Limb (tissue), 2 donors: ENCODE data around the gene CCN6.
"Not testable (repeated sequence)": the region's sequence is repeated elsewhere in the genome, so short reads cannot be mapped to it uniquely, and the experiment has no call there.

ENCODE experiments used
- DNase-seq, 2 donors: peaks; one replicate each; pipeline ENCODE4 v3.0.0-alpha.2; 2016; ENCODE audit errors: extremely low spot score in 2 of 2

Gene CCN6

DNA sequence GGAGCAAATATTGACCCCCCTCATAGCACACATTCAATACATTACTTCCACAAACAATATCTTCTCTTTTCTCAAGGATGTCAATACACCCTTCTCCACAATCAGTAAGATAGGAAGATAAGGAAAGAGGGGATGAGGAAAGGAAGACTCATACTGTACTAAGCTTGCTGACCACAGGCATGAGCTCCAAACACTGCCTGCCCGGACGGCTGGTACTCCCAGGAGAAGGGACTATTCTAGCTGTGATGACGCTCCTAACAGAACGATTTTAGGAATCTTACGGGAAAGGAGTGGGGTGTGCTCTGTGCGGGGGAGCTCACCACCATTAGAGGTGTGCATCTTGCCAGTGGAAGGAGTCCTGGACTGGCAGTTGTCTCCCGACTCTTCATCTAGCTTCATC, 3.9 kb upstream of the CCN6 start:
- DNase-seq = no peak

DNA sequence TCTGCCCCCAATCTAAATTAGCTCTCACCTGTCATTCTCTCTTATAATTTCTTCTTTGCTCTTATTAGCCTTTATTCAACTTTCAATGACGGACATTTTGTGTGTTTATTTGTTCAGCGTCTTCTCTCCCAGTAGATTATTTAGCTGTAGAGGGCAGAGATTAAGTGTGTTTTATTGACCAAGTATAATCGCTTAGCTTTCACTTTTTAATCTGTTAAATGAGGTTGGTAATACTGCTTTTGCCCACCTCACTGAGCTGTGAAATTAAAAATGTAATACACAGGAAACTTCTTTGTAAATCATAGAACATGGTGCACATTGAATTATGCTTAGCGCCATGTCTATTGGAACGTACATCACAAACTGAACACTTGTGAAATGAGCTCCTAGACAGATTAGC, 3.5 kb upstream of the CCN6 start:
- no peak for DNase-seq

DNA sequence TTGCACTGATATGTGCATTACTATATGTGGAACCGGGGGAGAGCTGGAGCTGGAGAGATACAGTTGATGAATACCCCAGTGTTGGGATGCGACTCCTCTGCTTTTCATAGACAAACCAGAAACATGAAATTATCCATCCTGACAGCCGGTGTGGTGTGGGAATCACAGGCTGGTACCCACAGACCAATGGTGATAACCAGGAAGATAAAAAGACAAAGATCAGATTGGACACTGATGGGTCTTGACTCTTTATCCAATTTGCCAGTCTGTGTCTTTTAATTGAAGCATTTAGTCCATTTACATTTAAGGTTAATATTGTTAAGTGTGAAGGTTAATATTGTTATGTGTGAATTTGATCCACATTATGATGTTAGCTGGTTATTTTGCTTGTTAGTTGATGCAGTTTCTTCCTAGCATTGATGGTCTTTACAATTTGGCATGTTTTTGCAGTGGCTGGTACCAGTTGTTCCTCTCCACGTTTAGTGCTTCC, 2.6 kb upstream of the CCN6 start:
- DNase-seq = not testable (repeated sequence)

DNA sequence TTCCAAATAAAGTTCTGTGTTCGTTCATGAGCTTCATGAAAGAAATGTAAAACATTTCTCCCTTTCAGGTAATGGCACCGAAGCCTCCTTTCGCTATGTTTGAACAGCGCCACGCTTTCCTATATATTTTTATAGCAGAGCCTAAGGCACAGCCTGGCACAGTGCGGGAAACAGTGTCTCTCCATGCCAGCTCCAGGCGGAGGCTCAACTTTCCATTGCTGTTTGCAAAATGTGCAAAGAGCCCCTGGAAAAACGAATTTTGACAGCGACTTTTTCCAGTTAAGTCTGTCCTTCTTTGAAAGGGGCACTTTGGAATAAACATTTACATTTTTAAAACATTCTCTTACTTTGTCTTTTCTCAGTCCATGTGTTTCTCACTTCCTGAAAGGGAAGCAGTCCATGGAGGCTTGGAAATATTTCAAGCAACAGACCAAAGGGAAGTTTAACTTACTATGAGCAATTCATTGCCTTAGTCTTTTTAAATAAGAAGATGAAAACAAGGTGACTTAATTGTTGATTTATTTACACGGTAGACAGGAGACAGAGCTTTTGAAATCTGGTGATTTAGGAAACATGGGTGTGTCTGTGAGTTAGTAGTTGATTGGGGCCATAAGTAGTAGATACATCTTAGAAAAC, 769 bp downstream of the CCN6 start:
- DNase-seq = no peak

DNA sequence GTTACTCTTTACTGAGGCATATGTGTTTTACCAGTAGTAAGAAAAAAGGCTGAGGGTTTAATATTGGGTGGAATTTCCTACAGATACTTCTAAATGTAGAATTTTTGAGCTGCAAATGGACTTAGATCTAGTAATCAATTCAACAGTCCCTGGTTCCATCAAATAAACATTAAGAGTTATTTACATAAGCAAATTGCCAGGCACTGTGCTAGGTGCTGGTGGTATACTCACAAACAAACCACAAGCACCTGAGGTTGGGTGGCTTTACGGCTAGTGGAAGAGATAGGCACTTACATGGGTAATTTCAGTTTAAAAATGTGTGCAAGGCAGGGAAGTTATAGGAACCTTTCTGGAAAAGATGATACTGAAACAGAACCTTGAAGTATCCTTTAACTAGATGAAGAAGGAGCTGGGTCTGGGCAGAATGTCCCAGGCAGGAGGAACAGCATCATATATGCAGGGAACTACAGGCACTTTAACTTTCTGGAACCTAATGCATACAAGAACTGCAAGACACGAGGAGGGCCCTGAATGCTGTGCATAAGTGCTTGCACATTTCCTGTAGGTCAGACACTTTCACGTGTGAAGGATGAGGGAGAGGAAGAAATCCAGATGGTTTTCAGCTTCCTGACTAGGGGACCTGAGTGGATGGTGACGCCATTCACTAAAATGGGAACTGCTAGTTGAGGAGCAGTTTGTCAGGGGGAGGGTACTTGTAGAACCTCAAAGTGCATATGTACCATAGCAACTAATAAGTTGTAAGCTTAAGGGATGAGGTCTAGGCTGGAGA, 4.5 kb downstream of the CCN6 start:
- DNase-seq = no peak

DNA sequence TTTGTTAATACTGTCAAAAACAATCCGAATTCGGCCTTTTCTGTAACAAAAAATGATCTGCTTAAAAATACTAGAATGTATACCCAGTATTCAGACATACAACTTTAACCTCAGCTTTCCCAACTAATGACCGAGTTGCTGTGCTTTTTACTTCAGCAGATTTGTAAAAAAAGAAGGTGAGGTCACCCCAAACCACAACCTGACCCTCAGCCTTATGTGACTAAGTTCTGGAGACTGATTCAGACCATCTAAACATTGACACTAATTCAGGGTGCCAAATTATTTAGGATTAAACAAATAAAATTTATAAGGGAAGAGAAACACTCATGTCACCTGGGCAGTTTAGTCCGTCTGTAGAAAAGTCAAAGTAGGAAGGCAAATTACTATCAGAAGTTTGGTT, 7.7 kb downstream of the CCN6 start:
- no peak for DNase-seq

DNA sequence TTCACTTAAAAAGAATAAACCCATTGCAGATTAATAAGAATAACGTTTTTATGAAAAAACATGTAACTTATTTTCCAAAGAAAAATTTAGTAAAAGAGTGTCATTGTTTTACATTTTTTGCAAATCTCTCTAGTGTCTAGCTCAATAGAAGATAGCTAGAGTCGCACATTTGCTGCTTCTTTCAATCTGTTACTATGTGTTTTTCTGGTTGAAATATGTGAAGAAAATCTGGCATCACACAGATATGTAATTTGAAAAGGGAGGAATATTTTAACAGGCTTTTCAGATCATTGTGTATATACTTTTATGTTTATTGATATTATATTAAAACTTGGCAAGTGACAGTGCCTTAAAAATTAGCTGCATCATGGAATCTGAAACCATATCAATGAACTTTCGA, 9.1 kb downstream of the CCN6 start:
- no peak for DNase-seq

DNA sequence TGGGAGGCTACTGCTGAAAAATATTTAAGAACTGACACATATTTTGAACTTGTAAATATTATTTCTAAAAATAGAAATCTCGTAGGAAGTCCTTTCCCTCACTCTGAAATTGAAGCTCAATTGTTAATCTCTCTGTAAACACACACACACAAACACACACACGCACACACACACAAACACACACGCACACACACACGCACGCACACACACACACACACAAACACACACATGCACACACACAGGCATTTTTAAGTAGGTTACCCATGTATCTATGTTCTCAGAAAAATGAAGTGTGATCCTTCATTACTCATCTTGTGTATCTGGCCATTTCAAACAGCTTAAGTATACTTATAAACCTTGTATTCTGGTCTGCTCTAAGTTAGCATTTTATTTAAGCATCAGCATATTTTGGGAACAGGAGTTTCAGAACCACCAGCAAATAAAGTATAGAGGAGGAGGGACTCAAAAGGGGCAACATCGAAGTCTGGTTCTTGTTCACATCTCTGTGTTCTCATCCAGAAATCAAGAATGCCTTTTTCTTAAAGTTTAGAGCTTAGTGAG, 11.6 kb downstream of the CCN6 start:
- DNase-seq = no peak

DNA sequence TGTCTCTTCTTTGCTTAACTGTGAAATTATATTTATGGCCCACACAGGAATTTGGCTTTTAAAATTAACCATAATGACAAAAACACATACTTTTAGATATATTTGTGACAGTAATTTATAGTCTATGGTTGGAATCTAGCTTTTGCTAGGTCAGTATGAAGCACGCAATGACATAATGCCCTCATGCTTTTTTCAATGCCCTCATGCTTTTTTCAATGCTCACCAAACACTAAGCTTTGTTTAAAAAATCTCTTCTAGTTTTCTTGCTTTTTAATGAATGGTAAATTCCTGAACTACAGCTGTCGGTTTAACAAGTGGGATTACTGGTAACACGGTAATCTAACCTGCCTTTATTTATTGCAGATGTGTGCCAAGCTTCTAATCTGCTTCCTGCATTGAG, 12.7 kb downstream of the CCN6 start:
- no peak for DNase-seq

DNA sequence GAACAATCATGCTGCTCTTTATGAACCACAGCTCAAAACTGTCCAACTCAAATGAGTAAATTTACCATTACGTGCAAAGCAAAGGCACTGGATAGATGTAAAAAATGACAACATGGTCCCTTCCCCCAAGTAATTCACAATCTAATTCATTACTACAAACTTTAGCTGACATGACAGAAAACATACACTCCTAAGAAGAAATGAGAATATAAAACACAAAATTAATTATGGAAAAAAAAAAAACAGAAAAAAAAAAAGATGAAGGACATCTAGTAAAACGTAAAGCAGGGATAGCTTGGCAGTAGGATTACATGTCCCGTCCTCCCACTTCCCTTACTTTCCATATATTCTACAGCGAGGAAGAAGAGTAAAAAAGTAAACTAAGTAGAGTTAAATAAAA, 27.7 kb downstream of the CCN6 start:
- DNase-seq = no peak

DNA sequence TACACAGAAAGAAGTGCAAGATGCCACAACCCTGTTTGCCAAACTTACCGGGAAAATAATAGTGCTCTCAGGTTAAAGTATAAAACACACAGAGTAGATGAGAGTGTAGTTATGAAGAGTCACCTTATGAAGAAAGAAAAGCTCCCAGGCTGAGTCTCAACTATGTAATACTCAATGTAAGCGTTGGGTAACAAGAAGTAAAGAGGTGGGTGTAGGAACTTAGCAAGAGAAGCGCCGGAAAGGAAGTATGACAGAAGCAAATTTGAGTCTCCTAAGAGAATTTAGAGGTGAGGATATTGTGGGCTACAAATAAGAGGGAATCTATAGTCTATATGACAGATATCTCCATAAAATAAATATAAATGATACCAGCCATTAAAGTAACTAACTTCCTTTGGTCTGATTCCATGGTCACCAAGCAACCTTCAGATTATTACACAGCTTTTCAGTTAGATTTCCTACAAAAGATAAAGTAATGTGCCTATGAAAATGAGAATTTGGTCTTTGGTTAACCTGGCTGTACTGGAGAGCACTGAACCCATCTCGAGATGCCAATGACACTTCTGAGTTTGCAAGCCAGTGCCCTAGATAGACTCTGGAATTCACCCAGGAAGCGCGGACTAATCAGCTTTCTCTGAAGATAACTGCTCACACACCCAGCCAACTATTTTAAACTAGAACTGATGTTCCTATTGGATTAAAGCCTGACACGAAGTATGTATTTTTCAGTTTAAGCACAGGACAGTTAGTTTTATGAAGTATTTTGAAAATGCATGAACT, 31.6 kb downstream of the CCN6 start:
- no peak for DNase-seq

DNA sequence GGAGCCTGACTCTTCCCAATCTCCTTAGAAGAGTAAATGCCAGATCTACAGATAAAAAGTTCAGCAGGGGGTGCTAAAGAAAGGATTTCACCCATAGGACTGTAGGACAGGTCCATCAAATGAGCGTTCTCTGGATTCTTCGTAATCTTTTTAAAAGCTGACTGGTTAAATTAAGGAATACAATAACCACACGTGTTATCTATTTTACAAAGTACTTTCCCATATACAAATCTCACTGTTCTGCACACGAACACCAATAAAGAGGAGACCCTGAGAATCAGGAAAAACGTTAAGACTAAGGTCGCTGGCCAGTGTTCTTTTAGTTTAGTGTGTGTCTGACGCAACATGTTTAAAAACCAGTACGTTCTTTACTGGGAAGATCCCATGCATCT, 32.8 kb downstream of the CCN6 start:
- DNase-seq = peak in 1 of 2 donors; percentile 64

DNA sequence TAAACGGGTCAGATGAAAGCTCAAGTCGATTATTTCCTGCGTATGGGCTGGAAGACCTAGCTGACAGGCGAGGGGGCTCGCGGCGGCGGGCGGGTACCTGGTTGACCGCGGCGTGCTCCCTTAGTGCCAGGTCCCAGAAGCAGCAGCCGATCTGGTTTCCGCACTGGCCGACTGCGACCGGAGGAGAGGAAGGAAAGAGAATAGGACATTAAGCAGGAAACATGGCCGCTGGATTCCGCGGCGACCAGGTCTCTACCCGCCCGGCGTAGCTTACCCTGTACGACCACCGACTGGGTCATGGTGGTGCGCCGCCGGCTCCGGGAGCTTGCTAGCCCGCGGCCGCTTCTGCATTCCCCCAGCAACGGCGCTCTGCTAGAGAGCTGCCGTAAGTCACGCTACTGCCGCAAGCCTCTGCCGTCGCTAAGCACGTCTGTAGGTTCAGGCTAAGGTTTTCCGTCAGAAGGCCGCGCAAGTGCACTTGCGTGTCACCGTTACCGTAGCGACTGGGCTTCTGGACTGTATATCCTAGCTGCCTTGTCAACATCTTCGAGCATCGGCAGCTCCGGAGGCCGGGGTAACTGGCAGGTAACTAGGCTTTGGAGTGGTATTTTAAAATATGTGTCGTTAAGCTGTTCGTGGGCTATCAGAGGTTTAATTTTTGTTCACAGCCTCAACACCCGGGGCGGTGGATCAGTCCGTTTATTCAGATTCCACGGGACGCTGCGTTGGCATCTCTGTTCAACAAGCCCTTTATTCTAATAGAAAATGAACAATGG, 33.4 kb downstream of the CCN6 start, which contains the start of the genes FAM229B and TUBE1:
TSS of gene FAM229B (plus strand) at position 456 of the 776 bp plus-strand sequence. CDS start 11,693 bp downstream, outside the sequence.
TSS of gene TUBE1 (minus strand) at position 347 of the 776 bp plus-strand sequence. CDS start at position 299, 48 bp downstream.
- DNase-seq = peak; percentile 91 to 98

DNA sequence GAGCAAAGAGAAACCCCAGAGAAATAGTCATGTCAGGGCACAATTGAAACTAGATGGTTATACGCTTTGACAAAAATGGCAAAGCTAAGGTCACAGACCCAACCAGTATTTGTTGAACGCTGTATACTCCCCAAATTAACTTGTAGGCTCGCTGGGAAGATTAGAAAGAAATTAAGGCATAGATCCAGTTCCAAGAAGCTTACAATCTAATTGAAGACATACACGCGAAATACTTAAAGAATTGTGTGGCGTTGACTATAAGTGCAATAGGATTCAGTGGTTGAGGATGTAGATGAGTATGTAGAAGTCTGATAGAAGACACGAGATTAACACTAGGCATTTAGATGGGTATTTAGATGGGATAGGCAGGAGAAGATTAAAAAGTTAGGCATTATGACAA, 34.0 kb downstream of the CCN6 start:
- no peak for DNase-seq

DNA sequence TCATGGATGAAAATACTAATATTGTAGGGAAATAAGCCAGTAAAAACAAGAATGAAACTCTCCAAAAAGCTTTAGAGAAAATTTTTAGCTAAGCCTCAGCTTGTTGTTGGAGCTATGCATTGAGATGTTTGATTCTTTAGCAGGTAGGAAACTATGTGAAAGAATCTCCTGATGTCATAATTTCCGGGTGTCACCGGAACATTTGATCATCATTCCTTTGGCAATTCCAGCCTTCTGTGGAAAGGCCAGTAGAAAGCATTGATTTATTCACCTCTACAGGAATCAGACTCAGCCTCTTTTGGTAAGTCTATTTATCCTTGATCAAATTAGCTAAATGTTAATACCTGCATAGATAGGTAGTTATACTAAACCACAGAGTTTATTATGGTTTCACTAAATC, 43.0 kb downstream of the CCN6 start:
- no peak for DNase-seq

DNA sequence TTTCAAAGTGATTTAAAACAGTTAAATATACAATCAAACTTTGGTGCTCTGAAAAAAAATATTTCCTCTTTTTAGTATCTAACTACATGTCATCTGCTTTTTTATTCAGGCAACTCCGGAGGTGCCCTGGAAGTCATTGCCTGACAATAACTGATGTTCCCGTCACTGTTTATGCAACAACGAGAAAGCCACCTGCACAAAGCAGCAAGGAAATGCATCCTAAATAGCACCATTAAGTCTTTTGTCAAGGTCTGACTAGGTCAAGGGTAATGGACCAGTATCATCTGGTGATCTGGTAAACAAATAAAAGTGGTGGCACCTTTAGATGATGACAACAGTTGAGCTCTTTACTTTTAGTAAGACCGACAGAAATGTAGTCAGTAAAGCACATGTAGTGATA, 46.7 kb downstream of the CCN6 start:
- DNase-seq = no peak

DNA sequence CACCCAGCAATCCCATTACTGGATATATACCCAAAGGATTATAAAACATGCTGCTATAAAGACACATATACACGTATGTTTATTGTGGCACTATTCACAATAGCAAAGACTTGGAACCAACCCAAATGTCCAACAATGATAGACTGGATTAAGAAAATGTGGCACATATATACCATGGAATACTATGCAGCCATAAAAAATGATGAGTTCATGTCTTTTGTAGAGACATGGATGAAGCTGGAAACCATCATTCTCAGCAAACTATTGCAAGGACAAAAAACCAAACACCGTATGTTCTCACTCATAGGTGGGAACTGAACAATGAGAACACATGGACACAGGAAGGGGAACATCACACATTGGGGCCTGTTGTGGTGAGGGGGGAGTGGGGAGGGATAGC, 52.1 kb downstream of the CCN6 start:
- not testable (repeated sequence) for DNase-seq

DNA sequence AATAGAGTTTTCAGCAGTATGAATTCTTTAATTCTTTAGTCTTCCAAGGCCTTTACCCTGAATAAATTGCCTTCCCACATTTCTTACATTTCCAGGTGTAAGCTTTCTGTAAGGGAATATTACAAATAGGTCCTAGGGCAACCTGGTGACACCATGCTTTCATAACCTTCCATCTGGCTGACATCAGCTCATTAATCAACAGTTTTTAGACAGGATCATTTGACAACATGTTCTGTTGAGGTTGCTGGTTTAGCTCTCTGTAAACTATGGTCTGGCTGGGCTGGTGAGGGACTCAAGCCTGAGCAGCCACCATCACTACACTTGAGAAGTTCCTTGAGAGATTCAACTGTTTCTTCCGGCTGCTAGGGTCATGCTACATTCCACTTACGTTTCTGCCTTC, 52.7 kb downstream of the CCN6 start:
- no peak for DNase-seq

DNA sequence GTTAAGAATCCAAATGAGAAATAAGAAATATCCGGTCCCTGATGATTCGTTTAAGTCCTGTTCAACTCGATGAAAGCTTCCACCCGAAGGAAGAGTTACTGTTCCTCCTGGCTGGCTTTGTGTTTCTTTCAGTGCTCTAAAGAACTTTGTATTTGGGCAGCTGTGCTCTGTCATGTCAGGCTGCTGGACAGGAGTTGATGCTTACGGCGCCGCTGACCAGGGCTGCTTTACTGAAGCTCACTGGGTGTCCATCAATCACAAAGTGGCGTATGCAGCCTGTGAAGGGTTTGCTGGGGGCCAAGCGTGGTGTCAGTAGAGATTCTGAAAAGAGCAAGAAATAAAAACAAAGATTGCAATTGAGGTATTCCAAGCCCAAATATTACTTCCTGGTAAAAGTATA, 55.4 kb downstream of the CCN6 start:
- DNase-seq = no peak

DNA sequence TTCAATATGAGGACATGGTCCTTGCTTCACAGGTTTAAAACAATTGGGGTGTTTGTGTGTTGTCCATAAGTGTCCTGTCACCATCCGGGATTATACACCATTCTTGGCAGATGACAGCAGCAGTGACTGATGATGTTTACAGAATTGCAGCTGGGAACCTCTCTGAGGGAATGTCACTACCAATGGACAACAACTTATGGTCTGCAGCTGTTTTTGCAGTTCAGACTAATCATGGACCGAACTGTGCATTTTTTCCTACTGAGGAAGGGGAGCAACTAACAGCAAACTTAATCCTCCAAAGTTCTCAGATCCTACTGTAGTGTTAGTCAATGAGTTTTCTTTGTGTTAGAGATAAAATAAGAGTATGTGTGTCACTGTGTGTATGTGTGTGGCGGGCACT, 59.5 kb downstream of the CCN6 start:
- DNase-seq = peak in 1 of 2 donors; percentile 58

DNA sequence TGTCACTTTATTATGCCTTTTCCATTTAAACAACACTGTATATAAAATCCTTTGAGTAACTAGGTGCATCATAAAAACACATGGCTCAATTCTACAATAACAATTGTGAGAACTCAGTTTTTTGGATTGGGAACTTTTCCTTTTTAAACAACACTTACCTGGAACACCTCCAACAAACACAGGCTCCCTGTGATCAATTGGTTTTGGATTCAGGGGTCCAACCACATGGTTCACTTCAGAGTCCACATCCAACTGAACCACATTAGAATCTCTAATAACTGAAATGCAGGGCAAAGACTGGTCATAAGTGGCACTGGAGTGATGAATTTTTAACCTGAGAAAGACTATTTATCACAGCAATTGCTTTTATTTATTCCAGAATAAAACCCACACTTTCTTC, 60.0 kb downstream of the CCN6 start:
- DNase-seq = no peak
